ENCODE measurements around the gene REEP5.
"Not testable (repeated sequence)": the region's sequence is repeated elsewhere in the genome, so short reads cannot be mapped to it uniquely, and the experiment has no call there.

DNA sequence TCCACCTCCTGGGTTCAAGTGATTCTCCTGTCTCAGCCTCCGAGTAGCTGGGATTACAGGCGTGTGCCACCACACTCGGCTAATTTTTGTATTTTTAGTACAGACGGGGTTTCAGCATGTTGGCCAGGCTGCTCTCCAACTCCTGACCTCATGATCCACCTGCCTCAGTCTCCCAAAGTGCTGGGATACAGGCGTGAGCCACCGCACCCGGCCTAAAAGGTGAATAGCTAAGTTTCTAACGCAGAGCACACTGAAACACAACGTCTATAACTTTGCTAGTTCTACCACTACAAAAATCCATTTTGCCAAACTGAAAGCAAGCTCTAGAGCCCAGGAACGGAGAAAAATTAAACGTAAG is 61.5 kb downstream of the REEP5 start:
- TF ChIP-seq, protein P1, sequence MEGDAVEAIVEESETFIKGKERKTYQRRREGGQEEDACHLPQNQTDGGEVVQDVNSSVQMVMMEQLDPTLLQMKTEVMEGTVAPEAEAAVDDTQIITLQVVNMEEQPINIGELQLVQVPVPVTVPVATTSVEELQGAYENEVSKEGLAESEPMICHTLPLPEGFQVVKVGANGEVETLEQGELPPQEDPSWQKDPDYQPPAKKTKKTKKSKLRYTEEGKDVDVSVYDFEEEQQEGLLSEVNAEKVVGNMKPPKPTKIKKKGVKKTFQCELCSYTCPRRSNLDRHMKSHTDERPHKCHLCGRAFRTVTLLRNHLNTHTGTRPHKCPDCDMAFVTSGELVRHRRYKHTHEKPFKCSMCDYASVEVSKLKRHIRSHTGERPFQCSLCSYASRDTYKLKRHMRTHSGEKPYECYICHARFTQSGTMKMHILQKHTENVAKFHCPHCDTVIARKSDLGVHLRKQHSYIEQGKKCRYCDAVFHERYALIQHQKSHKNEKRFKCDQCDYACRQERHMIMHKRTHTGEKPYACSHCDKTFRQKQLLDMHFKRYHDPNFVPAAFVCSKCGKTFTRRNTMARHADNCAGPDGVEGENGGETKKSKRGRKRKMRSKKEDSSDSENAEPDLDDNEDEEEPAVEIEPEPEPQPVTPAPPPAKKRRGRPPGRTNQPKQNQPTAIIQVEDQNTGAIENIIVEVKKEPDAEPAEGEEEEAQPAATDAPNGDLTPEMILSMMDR (IDR thresholded peaks at IDR 0.05; ENCODE audit: insufficient read depth, low read depth, low read length) = not testable (repeated sequence)
- TF ChIP-seq EZH2 (IDR thresholded peaks at IDR 0.05; ENCODE audit: insufficient read depth, low read length) = not testable (repeated sequence)
